K562 (cell line): ENCODE measurements around the gene MPIG6B. TPM values are rescaled to one million over a fixed set of nuclear protein-coding genes. Genes with fewer than 3 reads are reported as not detected.

Experiments used
- ARID3A ChIP-seq: IDR thresholded peaks from 2 replicates; pipeline ENCODE4 v1.6.1; 2012; ENCODE audit warnings: low read depth, low read length, improper control_type of control experiment, borderline replicate concordance
- CBX3 ChIP-seq, 2 experiments: IDR thresholded peaks; 1 replicate in 1 of 2; 2 replicates in 1 of 2; pipeline ENCODE4 v1.6.1; 2012; ENCODE audit warnings: inconsistent platforms in 2 of 2, low read length in 2 of 2, borderline replicate concordance in 1 of 2, control low read depth in 1 of 2
- CHD7 ChIP-seq: fragments of 200-600 bp; sonication (generic); IDR thresholded peaks from one replicate; pipeline ENCODE4 v1.6.1; 2012; ENCODE audit warnings: mild to moderate bottlenecking, low read depth, low read length, inconsistent platforms
- COPS2 ChIP-seq: fragments of 450-650 bp; conservative IDR thresholded peaks from 2 replicates; pipeline ENCODE4 v1.6.1; 2016; ENCODE audit warnings: mild to moderate bottlenecking, moderate library complexity
- GTF3C2 ChIP-seq: IDR thresholded peaks from 3 replicates; pipeline ENCODE4 v1.6.1; 2011; ENCODE audit warnings: borderline replicate concordance, mild to moderate bottlenecking, moderate library complexity; ENCODE audit not compliant: insufficient read length; ENCODE audit errors: extremely low read depth
- HDAC6 ChIP-seq: IDR thresholded peaks from 2 replicates; pipeline ENCODE4 v1.6.1; 2012; ENCODE audit warnings: low read depth, mild to moderate bottlenecking, control low read depth, inconsistent platforms, low read length, moderate library complexity
- MAFG ChIP-seq: fragments of 450-650 bp; conservative IDR thresholded peaks from 2 replicates; pipeline ENCODE4 v1.6.1; 2016; ENCODE audit warnings: missing genetic modification characterization, missing compliant biosample characterization
- RBM17 ChIP-seq: fragments of 200-400 bp; formaldehyde crosslinking; IDR thresholded peaks from 2 replicates; pipeline ENCODE4 v1.6.1; 2017; ENCODE audit warnings: low read depth, mild to moderate bottlenecking, low read length, borderline replicate concordance
- SMARCA5 ChIP-seq: fragments of 450-650 bp; IDR thresholded peaks from 2 replicates; pipeline ENCODE4 v1.6.1; 2016
- ZNF12 ChIP-seq: sonication (generic); formaldehyde crosslinking; IDR thresholded peaks from 2 replicates; pipeline ENCODE4 v1.4.0; 2020; ENCODE audit warnings: mild to moderate bottlenecking, missing genetic modification reagents
- polyA plus RNA-seq, 8 experiments: library from polyadenylated mRNA; depleted of rRNA in 4 of 8; stranded (reverse) in 5 of 8; unstranded in 3 of 8; fragments of >200 nt; fragmentation: Nextera tagmentation in 2 of 8; fragmentation: Illumina TruSeq in 1 of 8; extraction: Ambion mirVana in 2 of 8; extraction: Trizol in 1 of 8; gene quantifications; 2 replicates each; pipeline versions ENCODE4 v1.2.1 to v1.2.3, GENCODE V29; 2011 to 2014; ENCODE audit warnings: inconsistent platforms in 1 of 8, missing spikeins in 1 of 8
- total RNA-seq, 7 experiments: library from RNA; depleted of rRNA in 6 of 7; stranded (reverse); fragments of >200 nt in 6 of 7; fragmentation: Illumina TruSeq in 2 of 7; extraction: Trizol in 2 of 7; gene quantifications; 2 replicates each; pipeline versions ENCODE4 v1.2.1 to v1.2.3, GENCODE V29; 2011 to 2021; ENCODE audit warnings: low replicate concordance in 1 of 7

Gene MPIG6B
- total and polyA plus RNA-seq, 9 of the 15 experiments (the other 6 are each of a cell fraction or from before 2014, with no cell fraction given) = 0.11 to 1.2 (median 0.28) TPM; not detected in 1

GRCh38 chr6:31680226-31681134 is 42.7 kb upstream of the MPIG6B start, which contains the start of gene LY6G5C (continued):
- TF ChIP-seq CHD7 (no peak), GTF3C2 (no peak), HDAC6 (no peak), ARID3A (0 out of 2 replicates have a peak, but pooled peaks have one; percentile 41), ZNF12 (CRISPR knock-in tag) (peak; percentile 16; the same call in 1 of the 2 replicates), SMARCA5 (no peak), MAFG (tag) (no peak), CBX3 (IDR thresholded peaks at IDR 0.05; ENCODE audit: borderline replicate concordance in 1 of 2, low read length in 2 of 2) (no peak), COPS2 (no peak), RBM17 (no peak)
